C4-2B (cell line): ENCODE measurements around the gene MAN1A1.

Source experiments
- CTCF ChIP-seq: fragments of 450-650 bp; conservative IDR thresholded peaks from 2 replicates; pipeline ENCODE4 v1.5.1; 2017; ENCODE audit warnings: mild to moderate bottlenecking
- ZFX ChIP-seq: fragments of 450-650 bp; IDR thresholded peaks from 2 replicates; pipeline ENCODE4 v1.6.1; 2017

- TF ChIP-seq CTCF: no peak
- no peak for TF ChIP-seq ZFX
Observed at GRCh38 chr6:119172824-119173223, 176.7 kb downstream of the MAN1A1 start.
